Activated CD4-positive, alpha-beta T cell treated with anti-CD3 and anti-CD28 coated beads for 48 hours (primary cell): ENCODE results near the gene RHBG.

Source experiments
- DNase-seq: peaks from one replicate; pipeline ENCODE4 v3.0.0-alpha.2; 2020

RHBG gene

DNA sequence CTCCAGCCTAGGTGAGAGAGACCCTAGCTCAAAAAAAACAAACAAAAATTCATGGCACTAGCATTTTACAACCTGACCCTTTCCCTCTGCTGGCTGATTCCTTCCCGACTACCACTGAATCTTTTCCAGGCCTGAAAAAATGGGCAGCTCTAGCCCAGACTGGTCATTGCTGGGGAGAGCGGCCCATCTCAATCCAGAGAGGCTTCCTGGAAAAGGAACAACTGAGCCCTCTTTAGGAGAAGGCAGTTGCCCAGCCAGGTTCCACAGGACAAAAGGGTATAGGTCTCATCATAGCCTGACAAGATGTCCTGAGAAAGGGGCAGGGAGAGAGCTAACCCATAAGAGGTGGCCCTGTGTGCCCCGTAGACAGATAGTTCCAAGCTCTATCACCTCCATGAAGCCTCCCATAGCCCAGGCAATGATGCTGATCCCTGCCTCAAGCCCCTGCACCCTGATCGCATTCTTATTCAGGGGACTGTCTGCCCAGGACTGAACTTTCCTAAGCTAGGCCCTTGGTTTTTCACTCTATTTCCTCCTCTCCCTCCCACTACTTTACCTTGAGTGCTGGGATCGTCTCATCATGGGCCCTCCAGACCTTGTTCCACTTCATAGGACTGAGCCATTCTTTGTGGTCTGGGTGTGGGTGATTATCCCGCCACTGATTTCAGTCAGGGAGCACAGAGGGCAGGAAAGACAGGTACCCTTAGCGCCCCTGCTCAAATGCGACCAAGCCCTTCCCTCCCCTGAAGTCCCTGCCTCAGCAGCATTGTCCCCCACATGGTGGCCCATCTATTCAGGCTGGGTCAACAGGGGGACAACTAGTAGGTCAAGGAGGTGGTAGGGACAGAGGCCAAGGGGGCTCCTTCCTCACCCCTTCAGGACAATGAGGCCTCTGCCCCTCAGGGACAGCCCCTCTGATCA, 18.2 kb downstream of the RHBG start:
- no peak for DNase-seq

DNA sequence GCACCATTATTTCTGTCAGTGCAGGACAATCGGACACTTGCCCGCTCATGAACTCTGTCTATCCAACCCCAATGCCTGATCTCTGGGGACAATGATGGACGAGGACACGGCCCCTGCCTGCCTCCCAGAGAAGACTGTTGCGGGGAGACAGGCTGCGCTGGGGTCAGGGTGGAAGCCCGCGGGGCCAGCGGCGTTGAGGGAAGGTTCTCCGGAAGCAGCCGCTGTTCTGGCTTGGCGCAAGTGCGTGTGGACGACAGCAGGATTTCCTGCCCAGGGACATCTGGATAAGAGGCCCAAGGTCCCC, 18.8 kb downstream of the RHBG start:
- DNase-seq, result no peak

- DNase-seq, result no peak
These were observed 19.4 kb downstream of the RHBG start for GRCh38 chr1:156388174-156389137.

- DNase-seq, result no peak
These were observed 20.3 kb downstream of the RHBG start for GRCh38 chr1:156389311-156389710.

GRCh38 chr1:156390469-156391365, 21.7 kb downstream of the RHBG start:
- DNase-seq, result no peak

GRCh38 chr1:156391366-156391677, 22.3 kb downstream of the RHBG start:
- DNase-seq, result no peak

- no peak for DNase-seq
These were observed 22.7 kb downstream of the RHBG start for GRCh38 chr1:156391701-156392100.

GRCh38 chr1:156392452-156392853, 23.4 kb downstream of the RHBG start:
- DNase-seq, result no peak

DNA sequence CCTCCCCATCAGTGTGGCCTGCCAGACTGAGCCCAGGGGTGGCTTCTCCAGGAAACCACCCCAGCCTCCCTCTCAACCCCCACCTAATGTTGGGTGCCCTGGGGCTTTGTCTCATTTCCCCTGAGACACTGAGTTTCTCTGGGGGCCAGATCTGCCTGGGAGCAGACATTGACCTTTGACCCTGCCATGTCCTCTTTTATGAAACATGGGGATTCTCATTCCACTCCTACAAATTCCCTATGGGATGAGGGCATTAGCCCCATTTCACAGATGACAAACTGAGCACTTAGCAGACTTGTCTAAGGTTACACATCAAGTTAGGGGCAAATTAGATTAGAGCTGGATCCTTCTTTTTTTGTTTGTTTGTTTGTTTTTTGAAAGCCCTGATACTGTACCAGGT, 24.1 kb downstream of the RHBG start:
- DNase-seq, result no peak

DNA sequence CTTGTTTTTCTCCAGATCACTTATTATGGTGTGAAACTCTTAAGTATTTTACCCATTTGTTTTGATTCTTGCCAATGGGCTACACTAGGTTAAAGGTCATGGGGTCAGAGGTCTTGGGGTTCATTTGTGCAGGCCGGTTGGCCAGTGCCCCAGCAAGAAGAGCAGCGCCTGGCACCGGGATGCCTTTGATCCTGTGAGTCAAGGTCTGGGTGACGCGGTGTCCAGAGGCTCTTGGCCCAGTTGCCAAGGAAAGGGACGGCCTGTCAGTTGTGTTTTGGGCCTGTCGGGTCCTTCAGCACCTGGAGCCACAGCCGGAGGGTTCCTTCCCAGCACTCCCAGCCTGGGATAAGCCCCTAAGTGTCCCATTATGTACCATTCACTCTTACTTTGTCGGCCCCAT, 25.1 kb downstream of the RHBG start:
- no peak for DNase-seq

GRCh38 chr1:156394835-156395461, 25.9 kb downstream of the RHBG start:
- no peak for DNase-seq

- DNase-seq, result no peak
These were observed 30.5 kb downstream of the RHBG start for GRCh38 chr1:156399355-156400125.

DNA sequence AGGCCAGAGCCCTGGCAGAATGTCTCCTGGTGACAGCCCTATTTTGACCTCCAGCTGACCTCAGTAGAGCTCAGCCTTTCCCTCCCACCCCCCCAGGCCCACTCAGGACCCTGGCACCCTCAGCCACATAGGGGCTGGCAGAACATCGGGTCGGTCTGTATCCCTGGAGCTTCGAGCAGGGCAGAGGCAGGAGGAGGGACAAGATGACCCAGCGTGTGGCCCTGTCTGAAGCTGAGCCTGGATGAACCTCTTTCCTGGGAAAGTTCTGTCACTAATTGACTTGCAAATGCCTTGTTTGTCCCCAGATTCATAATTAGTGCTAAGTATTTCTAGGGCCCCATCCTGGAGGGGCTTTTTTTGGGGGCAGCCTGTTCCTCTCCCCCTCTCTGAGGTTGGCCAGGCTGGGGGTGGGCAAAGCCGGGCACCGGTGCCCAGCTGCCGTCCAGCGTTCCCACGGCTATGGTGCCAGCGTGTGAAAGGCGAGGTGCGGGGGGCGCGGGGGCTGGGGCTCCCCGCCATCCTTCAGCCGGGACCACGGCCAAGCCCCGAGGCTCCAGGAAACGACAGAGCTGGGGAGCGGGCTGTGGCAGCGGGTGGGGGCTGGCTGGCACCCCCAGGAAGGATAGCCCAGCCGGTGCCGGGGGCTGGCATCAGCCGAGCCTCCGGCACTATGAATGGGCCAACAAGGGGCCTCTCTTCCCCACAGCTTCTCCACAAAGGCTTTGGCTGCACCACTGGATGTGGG, 31.4 kb downstream of the RHBG start:
- no peak for DNase-seq

DNA sequence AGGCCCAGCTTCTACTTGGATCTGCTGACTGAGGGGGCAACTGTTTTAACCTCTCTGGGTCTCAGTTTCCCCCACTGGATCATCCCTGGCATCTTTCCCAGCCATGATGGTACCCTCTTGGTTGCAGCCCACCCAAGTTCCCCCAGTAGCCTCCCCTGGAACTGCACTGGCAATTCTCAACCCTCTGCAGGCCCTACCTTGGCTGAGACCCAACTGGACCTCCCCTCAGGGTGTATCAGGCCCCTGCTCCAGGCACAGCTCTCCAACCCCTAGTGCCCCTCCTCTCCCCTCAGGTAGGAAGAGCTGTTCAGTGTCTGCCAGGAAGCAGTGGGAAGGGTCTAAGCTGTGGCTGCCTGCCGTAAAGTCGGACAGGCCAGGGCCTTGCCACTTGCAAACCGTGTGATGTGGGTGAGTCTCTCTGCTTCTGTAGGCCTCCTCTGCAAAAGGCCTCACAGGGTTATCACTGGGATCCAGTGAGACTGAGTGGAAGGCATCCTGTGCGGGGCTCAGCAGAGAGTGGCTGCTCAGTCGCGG, 32.1 kb downstream of the RHBG start:
- no peak for DNase-seq

DNA sequence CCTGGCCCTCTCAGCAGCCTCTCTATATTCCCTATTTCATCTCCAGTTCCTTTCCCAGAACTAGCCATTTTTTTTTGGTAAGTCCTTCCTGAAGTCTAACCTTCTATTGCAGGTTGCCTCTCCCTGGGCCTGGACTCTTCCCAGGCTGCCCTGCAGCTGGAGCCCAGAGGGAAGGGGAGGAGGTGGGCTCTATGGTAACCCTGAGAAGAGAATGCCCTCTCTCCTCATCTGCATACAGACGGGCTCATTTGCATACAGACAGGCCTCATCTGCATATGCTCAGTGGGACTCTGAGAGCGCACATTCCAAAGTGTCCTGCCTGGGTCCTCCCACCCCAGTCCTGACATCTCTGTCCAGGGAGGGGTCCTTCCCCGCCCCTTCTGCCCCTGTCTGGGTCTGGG, 32.7 kb downstream of the RHBG start:
- no peak for DNase-seq

GRCh38 chr1:156402331-156403020, 33.5 kb downstream of the RHBG start:
- DNase-seq, result no peak

DNA sequence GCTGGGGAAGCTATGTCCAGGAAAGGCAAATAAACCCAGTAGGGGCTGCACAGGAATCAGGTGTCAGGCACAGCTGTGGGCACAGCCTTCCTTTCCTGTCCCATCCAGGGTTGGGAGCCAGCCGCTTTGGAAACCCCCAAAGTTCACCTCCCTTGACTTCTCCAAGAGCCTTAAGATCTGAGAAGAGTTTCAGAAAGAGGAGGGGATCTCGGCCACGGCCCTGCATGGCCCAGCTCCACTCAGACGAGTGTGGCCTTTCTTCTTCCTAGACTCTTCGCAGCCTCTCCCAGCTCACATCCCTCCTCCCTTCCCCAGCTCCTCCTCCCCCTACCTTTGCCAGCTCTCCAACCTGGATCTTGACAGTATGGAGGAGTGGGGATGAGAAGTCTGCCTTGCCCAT, 36.7 kb downstream of the RHBG start:
- no peak for DNase-seq

- DNase-seq, result no peak
These were observed 37.2 kb downstream of the RHBG start for GRCh38 chr1:156406251-156406650.

DNA sequence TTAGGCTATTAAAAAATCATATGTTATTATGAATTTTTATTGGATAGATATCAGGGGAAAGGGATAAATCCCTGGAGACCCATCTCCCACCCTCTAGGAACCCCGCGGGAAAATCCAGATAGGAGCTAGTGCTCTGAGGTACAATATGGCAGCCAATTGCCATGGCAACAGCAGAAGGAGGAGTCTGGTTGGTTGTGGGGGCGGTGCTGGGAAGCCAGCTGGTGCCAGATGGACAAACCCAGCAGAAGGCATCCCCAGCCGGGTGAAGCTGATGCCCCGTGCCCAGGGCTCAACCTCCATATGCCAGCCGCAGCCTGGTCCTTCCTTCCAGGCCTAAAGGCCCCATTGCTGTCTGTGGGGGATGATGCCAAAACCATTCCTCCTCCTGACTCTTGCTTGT, 38.3 kb downstream of the RHBG start:
- no peak for DNase-seq

DNA sequence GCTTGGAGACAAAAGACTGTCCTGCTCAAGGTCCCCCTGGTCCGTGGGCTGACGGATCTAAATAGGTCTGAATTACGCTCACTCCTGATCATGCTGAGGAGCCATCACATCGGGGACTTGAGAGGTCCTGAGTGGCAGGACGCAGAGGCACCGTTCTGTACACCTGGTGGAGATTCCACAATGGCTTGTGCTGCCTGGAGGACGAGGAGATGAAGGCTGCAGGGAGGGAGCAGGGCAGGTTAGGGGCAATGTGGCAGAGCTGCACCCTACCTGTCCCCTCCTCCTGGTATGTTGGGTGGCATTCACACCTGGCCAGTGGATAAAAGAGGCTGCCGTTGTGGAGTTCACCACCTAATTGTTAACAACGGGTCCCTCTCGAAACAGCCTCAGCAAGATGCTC, 38.7 kb downstream of the RHBG start:
- no peak for DNase-seq
